Measurements from ENCODE around the gene ZC3H7B.

DNA sequence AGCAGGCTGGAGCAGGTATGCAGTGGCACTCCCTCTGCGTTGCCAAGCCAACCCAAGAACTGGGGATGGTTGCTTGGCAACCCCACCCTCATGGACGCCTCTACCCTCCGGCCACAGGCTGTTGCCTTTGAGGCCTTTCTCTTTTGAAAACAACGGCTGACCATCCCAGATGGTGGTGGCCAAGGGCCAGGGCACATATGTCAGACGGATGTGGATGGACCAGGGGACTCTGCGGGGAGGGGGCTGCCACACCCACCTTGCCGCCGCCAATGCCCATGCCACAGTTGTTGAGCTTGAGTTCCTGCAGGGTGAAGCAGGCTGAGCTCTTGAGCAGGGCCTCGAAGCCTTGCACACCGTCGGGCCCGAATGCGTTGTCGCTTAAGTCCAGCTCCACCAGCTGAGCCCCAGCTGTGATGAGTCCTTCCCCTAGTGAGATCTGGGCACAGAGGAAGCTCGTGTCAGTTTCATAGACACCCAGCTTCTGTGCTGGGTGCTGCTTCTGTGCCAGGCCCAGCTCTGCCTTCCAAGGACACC, 36.9 kb upstream of the ZC3H7B start:
- TF ChIP-seq, protein P1, sequence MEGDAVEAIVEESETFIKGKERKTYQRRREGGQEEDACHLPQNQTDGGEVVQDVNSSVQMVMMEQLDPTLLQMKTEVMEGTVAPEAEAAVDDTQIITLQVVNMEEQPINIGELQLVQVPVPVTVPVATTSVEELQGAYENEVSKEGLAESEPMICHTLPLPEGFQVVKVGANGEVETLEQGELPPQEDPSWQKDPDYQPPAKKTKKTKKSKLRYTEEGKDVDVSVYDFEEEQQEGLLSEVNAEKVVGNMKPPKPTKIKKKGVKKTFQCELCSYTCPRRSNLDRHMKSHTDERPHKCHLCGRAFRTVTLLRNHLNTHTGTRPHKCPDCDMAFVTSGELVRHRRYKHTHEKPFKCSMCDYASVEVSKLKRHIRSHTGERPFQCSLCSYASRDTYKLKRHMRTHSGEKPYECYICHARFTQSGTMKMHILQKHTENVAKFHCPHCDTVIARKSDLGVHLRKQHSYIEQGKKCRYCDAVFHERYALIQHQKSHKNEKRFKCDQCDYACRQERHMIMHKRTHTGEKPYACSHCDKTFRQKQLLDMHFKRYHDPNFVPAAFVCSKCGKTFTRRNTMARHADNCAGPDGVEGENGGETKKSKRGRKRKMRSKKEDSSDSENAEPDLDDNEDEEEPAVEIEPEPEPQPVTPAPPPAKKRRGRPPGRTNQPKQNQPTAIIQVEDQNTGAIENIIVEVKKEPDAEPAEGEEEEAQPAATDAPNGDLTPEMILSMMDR (conservative IDR thresholded peaks at IDR 0.05; ENCODE audit: low read length), result no peak
- TF ChIP-seq EZH2phosphoT487 (IDR thresholded peaks at IDR 0.05; ENCODE audit: borderline replicate concordance), result no peak
